ENCODE data around the gene HDAC1.

- TF ChIP-seq SUZ12 (IDR thresholded peaks at IDR 0.05; ENCODE audit: extremely low read depth, insufficient read depth, insufficient read length) = no peak
- no peak for TF ChIP-seq ZNF274 (IDR thresholded peaks at IDR 0.05; ENCODE audit: low read depth, low read length)
Observed at GRCh38 chr1:32339363-32339978, 47.6 kb downstream of the HDAC1 start.

Measured in NT2/D1 (cell line).